HCT116 (cell line): ENCODE data around the gene TRDMT1. TPM values are rescaled to one million over a fixed set of nuclear protein-coding genes. Genes with fewer than 3 reads are reported as not detected.
A peak's percentile ranks its signal among the peaks of the same experiment; 100 is the strongest.

Experiments
- ATAC-seq: fragments of 200-7000 bp; cut with Tn5 transposase; 2 replicates; pipeline ENCODE4 v1.9.1; 2020; ENCODE audit warnings: mild to moderate bottlenecking, moderate library complexity
- BruUV-seq: library from RNA; stranded (reverse); fragments of 400-500 nt; replicated peaks from 2 replicates; lab custom pipeline; 2021; lab: Mats Ljungman, UMichigan
- CTCF ChIA-PET: fragments of 300-600 bp; sonication (Branson Sonifier 250); formaldehyde crosslinking; loops from one replicate; lab custom pipeline; 2021; ENCODE audit warnings: antibody characterized with exemption; lab: Charles Lee
- POLR2A ChIA-PET: fragments of 300-600, 350-600 bp; sonication (Branson Sonifier 250); formaldehyde crosslinking; loops from one replicate; lab custom pipeline; 2021; ENCODE audit warnings: antibody characterized with exemption; lab: Charles Lee
- RAD21 ChIA-PET, 2 experiments: fragments of 300-600 bp; sonication (Branson Sonifier 250); formaldehyde crosslinking; loops; one replicate each; lab custom pipeline; 2023; ENCODE audit warnings: low total read pairs in 2 of 2; ENCODE audit not compliant: uncharacterized antibody in 2 of 2, unreplicated experiment in 2 of 2, low non-redundant PET in 1 of 2; lab: Charles Lee
- DNase-seq: peaks from one replicate; pipeline ENCODE4 v3.0.0-alpha.2; 2010; ENCODE audit warnings: low read depth, low spot score
- H2AFZ ChIP-seq: fragments of 200-600 bp; shearing (Covaris generic), sonication (generic); 2 replicates; pipeline ENCODE4 v1.6.1; 2017; ENCODE audit warnings: low read depth, mixed run types, mixed read lengths, antibody characterized with exemption, low read length; ENCODE audit not compliant: poor library complexity, severe bottlenecking
- H3K27ac ChIP-seq: 2 replicates; pipeline ENCODE4 v1.5.1; 2012; ENCODE audit warnings: low read depth, low read length
- H3K27me3 ChIP-seq: fragments of 200-600 bp; sonication (generic); 2 replicates; pipeline ENCODE4 v1.6.1; 2016; ENCODE audit warnings: mixed run types, low read length, mixed read lengths; ENCODE audit not compliant: insufficient read depth
- H3K36me3 ChIP-seq, 2 experiments: fragments of 200-500 bp in 1 of 2; fragments of 200-600 bp in 1 of 2; sonication (Bioruptor generic) in 1 of 2; sonication (generic) in 1 of 2; 2 replicates each; pipeline versions ENCODE4 v1.5.1 to v1.6.1; 2014 to 2016; ENCODE audit warnings: low read length in 2 of 2, inconsistent platforms in 1 of 2, mixed read lengths in 1 of 2, mixed run types in 1 of 2; ENCODE audit not compliant: insufficient read depth in 2 of 2, control insufficient read depth in 1 of 2
- H3K4me1 ChIP-seq, 2 experiments: fragments of 200-600 bp in 1 of 2; sonication (generic) in 1 of 2; 2 replicates each; pipeline versions ENCODE4 v1.5.1 to v1.6.1; 2012 to 2017; ENCODE audit warnings: low read length in 2 of 2, inconsistent platforms in 1 of 2, mild to moderate bottlenecking in 1 of 2, mixed read lengths in 1 of 2, mixed run types in 1 of 2, moderate library complexity in 1 of 2; ENCODE audit not compliant: insufficient read depth in 2 of 2, control insufficient read depth in 1 of 2
- H3K4me2 ChIP-seq: fragments of 200-600 bp; sonication (generic); 2 replicates; pipeline ENCODE4 v1.6.1; 2017; ENCODE audit warnings: mixed run types, low read length, mixed read lengths
- H3K4me3 ChIP-seq, 2 experiments: fragments of 200-600 bp in 1 of 2; sonication (generic) in 1 of 2; replicated peaks in 1 of 2; 2 replicates each; pipeline ENCODE4 v1.5.1; 2011 to 2016; ENCODE audit warnings: low read length in 2 of 2, control low read depth in 1 of 2, low read depth in 1 of 2, mild to moderate bottlenecking in 1 of 2, mixed read lengths in 1 of 2, mixed run types in 1 of 2
- H3K79me2 ChIP-seq: fragments of 200-600 bp; sonication (generic); 2 replicates; pipeline ENCODE4 v1.6.1; 2017; ENCODE audit warnings: mild to moderate bottlenecking, mixed run types, low read length, moderate library complexity, mixed read lengths; ENCODE audit not compliant: insufficient read depth
- H3K9ac ChIP-seq: fragments of 200-600 bp; sonication (generic); 2 replicates; pipeline ENCODE4 v1.6.1; 2016; ENCODE audit warnings: low read length, mixed read lengths
- H3K9me2 ChIP-seq: fragments of 200-600 bp; sonication (generic), shearing (Covaris generic); 2 replicates; pipeline ENCODE4 v1.6.1; 2017; ENCODE audit warnings: mixed run types, mild to moderate bottlenecking, moderate library complexity; ENCODE audit not compliant: insufficient read depth
- H3K9me3 ChIP-seq, 2 experiments: fragments of 200-500 bp in 1 of 2; fragments of 200-600 bp in 1 of 2; sonication (Bioruptor generic) in 1 of 2; sonication (generic) in 1 of 2; 2 replicates each; pipeline ENCODE4 v1.6.1; 2014 to 2017; ENCODE audit warnings: low read length in 2 of 2, mixed read lengths in 2 of 2, inconsistent platforms in 1 of 2, low read depth in 1 of 2, mild to moderate bottlenecking in 1 of 2, mixed run types in 1 of 2, moderate library complexity in 1 of 2; ENCODE audit not compliant: control insufficient read depth in 1 of 2, insufficient read depth in 1 of 2
- H4K20me1 ChIP-seq: fragments of 200-600 bp; sonication (generic), shearing (Covaris generic); 2 replicates; pipeline ENCODE4 v1.6.1; 2017; ENCODE audit warnings: mixed run types, mild to moderate bottlenecking, moderate library complexity; ENCODE audit not compliant: insufficient read depth
- CTCF ChIP-seq, 3 experiments: fragments of 200-600 bp in 1 of 3; sonication (generic) in 1 of 3; IDR thresholded peaks in 2 of 3; conservative IDR thresholded peaks in 1 of 3; 2 replicates each; pipeline ENCODE4 v1.5.1; 2012 to 2017; ENCODE audit warnings: low read depth in 2 of 3, low read length in 2 of 3, antibody characterized with exemption in 1 of 3, borderline replicate concordance in 1 of 3, control low read depth in 1 of 3, mild to moderate bottlenecking in 1 of 3, mixed read lengths in 1 of 3, mixed run types in 1 of 3, moderate library complexity in 1 of 3; ENCODE audit not compliant: insufficient read depth in 1 of 3
- RAD21 ChIP-seq: IDR thresholded peaks from 2 replicates; pipeline ENCODE4 v1.6.1; 2012; ENCODE audit warnings: low read depth, mild to moderate bottlenecking
- REST ChIP-seq: IDR thresholded peaks from 2 replicates; pipeline ENCODE4 v1.6.1; 2012; ENCODE audit warnings: low read depth
- intact Hi-C: fragments of 100-400 bp; cut with micrococcal nuclease; formaldehyde crosslinking; loops from 2 replicates; pipeline ENCODE4 v1.10.0; 2022
- total RNA-seq: library from RNA; stranded (reverse); gene quantifications from one replicate; pipeline ENCODE4 v1.2.1, GENCODE V29; 2021; ENCODE audit not compliant: unreplicated experiment

TRDMT1 gene
- total RNA-seq, 1 experiment from 2014 or later, result 8.6 TPM

- DNase-seq (no peak), ATAC-seq (no peak)
- Histone ChIP-seq H3K4me1 (peaks cover 0 to 5% of the 10 kb centered on the region in 2 experiments; a peak in 1 of 4 replicates), H3K9me3 (no peaks in the 10 kb centered on the region), H3K36me3 (no peaks in the 10 kb centered on the region), H3K9ac (no peak overlapping the region), H4K20me1 (no peaks in the 10 kb centered on the region), H3K9me2 (no peaks in the 10 kb centered on the region), H2AFZ (no peak overlapping the region), H3K27me3 (no peaks in the 10 kb centered on the region), H3K79me2 (no peaks in the 10 kb centered on the region), H3K4me3 (no peak overlapping the region), H3K27ac (no peak overlapping the region), H3K4me2 (no peak overlapping the region)
- POLR2A ChIA-PET, result no interaction called here
- RAD21 ChIA-PET, result no interaction called here
- intact Hi-C loops, result no loop called here
- CTCF ChIA-PET, result no interaction called here
- BruUV-seq, result no TSS peak
- TF ChIP-seq REST (no peak), RAD21 (peak; percentile 31; the same call in 1 of the 2 replicates), CTCF (IDR thresholded peaks at IDR 0.05 in 2 of 3, conservative IDR thresholded peaks at IDR 0.05 in 1 of 3; ENCODE audit: borderline replicate concordance in 1 of 3, insufficient read depth in 1 of 3, low read depth in 2 of 3, low read length in 2 of 3) (peak in 2 of 3 experiments; percentile 33 to 48; a peak in 3 of 6 replicates)
Observed at GRCh38 chr10:17183110-17183509, 18.4 kb downstream of the TRDMT1 start.
